ENCODE data around the gene ZNF800. TPM values are rescaled to one million over a fixed set of nuclear protein-coding genes. Genes with fewer than 3 reads are reported as not detected.

ZNF800 gene
- total RNA-seq, 2 donors from 2014 or later = 20.0 to 23.7 TPM

DNA sequence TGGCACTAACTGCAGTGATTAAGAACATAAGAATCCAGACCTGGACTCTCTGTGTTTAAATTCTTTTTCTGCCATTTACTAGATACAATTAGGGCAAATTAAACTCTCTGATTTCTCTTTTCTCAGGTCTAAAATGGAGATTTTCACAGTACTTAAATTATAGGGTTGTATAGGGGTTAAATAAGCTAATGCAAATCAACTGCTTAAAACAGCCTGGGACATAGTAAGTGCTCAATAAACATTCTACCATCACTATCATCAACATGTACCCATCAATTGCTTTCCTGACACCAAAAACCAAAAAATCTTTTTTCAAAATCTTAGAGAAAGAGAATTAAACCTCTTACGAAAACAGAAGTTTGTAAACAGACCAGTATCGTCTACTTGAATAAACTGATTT is 4.5 kb downstream of the ZNF800 start:
- Histone ChIP-seq H3K4me3 (no peak overlapping the region), H3K27me3 (no peaks in the 10 kb centered on the region), H3K27ac (no peak overlapping the region), H3K4me1 (peaks cover 21% of the 10 kb centered on the region), H3K36me3 (replicated peaks in 1 of 2; ENCODE audit: insufficient read depth in 1 of 2, low read depth in 2 of 2) (no peaks in the 10 kb centered on the region), H3K9me3 (no peaks in the 10 kb centered on the region)
- DNase-seq (no peak), ATAC-seq (no peak)
- 95 to 96% methylated on average over 2 of the region's 2 CpGs for WGBS, 2 donors
- TF ChIP-seq POLR2A (IDR thresholded peaks at IDR 0.05) = no peak
- TF ChIP-seq, protein P1, sequence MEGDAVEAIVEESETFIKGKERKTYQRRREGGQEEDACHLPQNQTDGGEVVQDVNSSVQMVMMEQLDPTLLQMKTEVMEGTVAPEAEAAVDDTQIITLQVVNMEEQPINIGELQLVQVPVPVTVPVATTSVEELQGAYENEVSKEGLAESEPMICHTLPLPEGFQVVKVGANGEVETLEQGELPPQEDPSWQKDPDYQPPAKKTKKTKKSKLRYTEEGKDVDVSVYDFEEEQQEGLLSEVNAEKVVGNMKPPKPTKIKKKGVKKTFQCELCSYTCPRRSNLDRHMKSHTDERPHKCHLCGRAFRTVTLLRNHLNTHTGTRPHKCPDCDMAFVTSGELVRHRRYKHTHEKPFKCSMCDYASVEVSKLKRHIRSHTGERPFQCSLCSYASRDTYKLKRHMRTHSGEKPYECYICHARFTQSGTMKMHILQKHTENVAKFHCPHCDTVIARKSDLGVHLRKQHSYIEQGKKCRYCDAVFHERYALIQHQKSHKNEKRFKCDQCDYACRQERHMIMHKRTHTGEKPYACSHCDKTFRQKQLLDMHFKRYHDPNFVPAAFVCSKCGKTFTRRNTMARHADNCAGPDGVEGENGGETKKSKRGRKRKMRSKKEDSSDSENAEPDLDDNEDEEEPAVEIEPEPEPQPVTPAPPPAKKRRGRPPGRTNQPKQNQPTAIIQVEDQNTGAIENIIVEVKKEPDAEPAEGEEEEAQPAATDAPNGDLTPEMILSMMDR (IDR thresholded peaks at IDR 0.05) = no peak
- intact Hi-C loops (cut with DNase I) = no loop called here

DNA sequence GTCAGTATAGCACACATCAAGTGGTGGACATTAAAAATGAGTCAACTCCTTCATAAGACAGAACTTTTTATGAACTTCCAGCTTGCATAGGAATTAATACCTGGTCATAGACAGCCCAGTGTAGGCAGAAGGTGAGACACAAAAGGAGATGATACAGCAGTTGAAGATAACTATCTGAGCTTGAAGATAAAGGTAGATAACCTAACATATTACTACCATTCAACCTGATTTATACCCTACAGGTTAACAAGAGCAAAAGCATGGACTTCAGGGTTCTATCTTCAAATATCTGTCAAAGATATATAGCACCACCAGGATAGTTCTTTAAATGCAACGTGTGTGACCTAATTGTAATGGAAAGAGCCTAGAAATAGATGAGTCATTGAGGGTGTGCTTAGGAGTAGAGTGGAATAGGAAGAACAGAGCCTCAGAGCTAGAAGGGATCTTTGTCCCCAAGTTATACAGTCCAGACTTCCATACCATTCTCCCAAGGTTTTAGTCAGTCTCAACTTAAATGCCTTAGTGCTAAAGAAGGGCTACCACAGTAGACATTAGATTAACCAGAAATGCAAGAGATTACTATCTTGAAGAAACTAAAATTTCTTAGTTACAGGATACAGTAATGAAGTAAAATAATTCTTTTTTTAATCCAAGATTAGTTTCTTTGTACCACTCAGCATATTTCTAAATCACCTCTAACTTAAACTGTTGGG is 9.2 kb downstream of the ZNF800 start:
- DNase-seq = no peak
- no peaks in the 10 kb centered on the region for H3K36me3 ChIP-seq (replicated peaks in 1 of 2; ENCODE audit: insufficient read depth in 1 of 2, low read depth in 2 of 2)
- no peak for ATAC-seq
- H3K27ac ChIP-seq = no peak overlapping the region
- no peaks in the 10 kb centered on the region for H3K27me3 ChIP-seq
- TF ChIP-seq POLR2A (IDR thresholded peaks at IDR 0.05) = no peak
- TF ChIP-seq, protein P1 (IDR thresholded peaks at IDR 0.05) = no peak
- intact Hi-C loops (cut with DNase I) = no loop called here
- no peaks in the 10 kb centered on the region for H3K9me3 ChIP-seq
- WGBS, 2 donors = 62 to 65% methylated on average over 1 of the region's 1 CpG
- no peak overlapping the region for H3K4me3 ChIP-seq
- H3K4me1 ChIP-seq = peaks cover 28% of the 10 kb centered on the region

DNA sequence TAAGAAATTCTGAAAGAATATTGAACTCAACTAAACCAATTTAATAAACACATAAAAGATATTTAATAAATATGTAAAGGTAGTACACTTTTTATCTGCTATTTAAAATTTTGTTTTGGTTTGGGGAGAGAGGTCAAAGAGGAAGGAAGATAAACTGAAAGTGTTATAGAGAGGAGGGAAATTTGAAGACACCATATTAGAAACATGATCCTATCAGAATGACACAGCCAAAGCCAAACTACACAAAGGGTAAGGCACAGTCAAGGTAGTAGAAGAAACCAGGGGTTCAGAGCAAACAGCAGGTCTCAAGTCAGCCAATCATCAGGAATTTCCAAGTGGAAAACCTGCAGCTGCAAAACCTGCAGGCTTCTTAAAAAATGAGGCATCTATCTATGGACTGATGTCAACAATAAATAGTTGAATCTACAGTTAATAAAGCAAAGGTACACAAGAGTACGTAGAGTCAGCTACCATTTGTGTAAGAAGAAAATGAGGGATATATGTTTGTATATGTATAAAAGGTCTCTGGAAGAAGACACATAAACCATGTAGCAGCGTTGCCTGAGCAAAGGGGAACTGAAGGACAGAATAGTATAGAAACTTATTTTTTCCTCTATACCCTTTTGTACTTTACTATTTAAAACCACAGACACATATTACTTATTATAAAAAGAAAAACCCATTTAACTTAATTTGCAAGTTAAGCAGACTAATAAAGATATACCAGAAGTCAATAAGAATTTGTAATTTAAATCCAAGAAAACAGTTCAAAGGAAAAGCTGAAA is 10.0 kb downstream of the ZNF800 start:
- Histone ChIP-seq H3K4me1 (peaks cover 34% of the 10 kb centered on the region), H3K9me3 (no peaks in the 10 kb centered on the region), H3K27ac (no peak overlapping the region), H3K4me3 (no peak overlapping the region), H3K27me3 (no peaks in the 10 kb centered on the region), H3K36me3 (replicated peaks in 1 of 2; ENCODE audit: insufficient read depth in 1 of 2, low read depth in 2 of 2) (no peaks in the 10 kb centered on the region)
- TF ChIP-seq POLR2A (IDR thresholded peaks at IDR 0.05) = no peak
- TF ChIP-seq, protein P1 (IDR thresholded peaks at IDR 0.05) = no peak
- no peak for DNase-seq
- intact Hi-C loops (cut with DNase I) = no loop called here
- 56 to 64% methylated on average over 2 of the region's 2 CpGs for WGBS, 2 donors
- no peak for ATAC-seq

DNA sequence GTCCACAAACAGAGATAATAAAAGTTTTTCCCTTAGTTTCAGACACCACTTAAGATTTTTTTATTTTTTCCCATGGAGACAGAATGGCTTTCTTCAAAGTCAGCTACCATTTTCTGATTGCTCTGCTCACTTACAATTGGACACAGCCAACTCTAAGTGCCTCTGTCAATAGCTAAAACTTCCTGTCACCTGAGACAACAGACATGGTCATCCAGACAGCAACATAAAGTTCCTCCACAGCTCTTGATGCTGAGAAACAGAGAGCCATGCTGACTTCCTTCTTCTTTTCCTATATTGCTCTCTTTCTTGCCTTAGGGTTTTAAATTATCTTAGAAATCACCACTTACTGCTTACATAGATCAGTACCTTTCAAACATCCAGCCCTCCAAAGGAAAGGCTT is 12.0 kb downstream of the ZNF800 start:
- no peaks in the 10 kb centered on the region for H3K27me3 ChIP-seq
- no peak overlapping the region for H3K27ac ChIP-seq
- intact Hi-C loops (cut with DNase I) = no loop called here
- H3K4me1 ChIP-seq = peaks cover 33% of the 10 kb centered on the region
- H3K4me3 ChIP-seq = no peak overlapping the region
- H3K36me3 ChIP-seq (replicated peaks in 1 of 2; ENCODE audit: insufficient read depth in 1 of 2, low read depth in 2 of 2) = no peaks in the 10 kb centered on the region
- DNase-seq (no peak), ATAC-seq (no peak)
- TF ChIP-seq POLR2A (IDR thresholded peaks at IDR 0.05) = no peak
- TF ChIP-seq, protein P1 (IDR thresholded peaks at IDR 0.05) = no peak
- no peaks in the 10 kb centered on the region for H3K9me3 ChIP-seq
